CD14-positive monocyte (primary cell): ENCODE results near the gene HTRA3. TPM values are rescaled to one million over a fixed set of nuclear protein-coding genes. Genes with fewer than 3 reads are reported as not detected.

Source experiments
- DNase-seq, 3 donors: peaks; one replicate each; pipeline ENCODE4 v3.0.0-alpha.2; 2011 to 2022
- H2AFZ ChIP-seq: 2 replicates; pipeline ENCODE4 v1.6.0; 2012; ENCODE audit warnings: mild to moderate bottlenecking, low read depth, low read length, inconsistent platforms; ENCODE audit not compliant: insufficient read depth, poor library complexity, severe bottlenecking
- H3K27ac ChIP-seq, 2 donors: 1 replicate in 1 of 2; 2 replicates in 1 of 2; pipeline ENCODE4 v1.5.1; 2012 to 2013; ENCODE audit warnings: low read length in 2 of 2, control low read depth in 1 of 2, inconsistent platforms in 1 of 2, low read depth in 1 of 2, mild to moderate bottlenecking in 1 of 2
- H3K27me3 ChIP-seq, 2 donors: one replicate each; pipeline versions ENCODE4 v1.6.0 to v1.6.1; 2011 to 2013; ENCODE audit warnings: low read length in 2 of 2; ENCODE audit not compliant: control insufficient read depth in 2 of 2, insufficient read depth in 2 of 2
- H3K36me3 ChIP-seq, 2 donors: replicated peaks in 1 of 2; 1 replicate in 1 of 2; 2 replicates in 1 of 2; pipeline versions ENCODE4 v1.5.1 to v1.6.1; 2012 to 2013; ENCODE audit warnings: low read length in 2 of 2, control low read depth in 1 of 2, inconsistent platforms in 1 of 2, mild to moderate bottlenecking in 1 of 2; ENCODE audit not compliant: insufficient read depth in 2 of 2, control insufficient read depth in 1 of 2
- H3K4me1 ChIP-seq, 2 donors: 1 replicate in 1 of 2; 2 replicates in 1 of 2; pipeline versions ENCODE4 v1.5.1 to v1.6.1; 2012 to 2013; ENCODE audit warnings: low read length in 2 of 2, control low read depth in 1 of 2, inconsistent platforms in 1 of 2, mild to moderate bottlenecking in 1 of 2, moderate library complexity in 1 of 2; ENCODE audit not compliant: insufficient read depth in 2 of 2, control insufficient read depth in 1 of 2
- H3K4me2 ChIP-seq: replicated peaks from 2 replicates; pipeline ENCODE3; 2012; ENCODE audit warnings: low read length, moderate library complexity, mild to moderate bottlenecking; ENCODE audit not compliant: poor library complexity, severe bottlenecking; ENCODE audit errors: extremely low read depth
- H3K4me3 ChIP-seq, 3 experiments: fragments of 200-600 bp in 1 of 3; sonication (generic) in 1 of 3; replicated peaks in 1 of 3; 1 replicate in 2 of 3; 2 replicates in 1 of 3; pipeline ENCODE4 v1.5.1; 2011 to 2013; ENCODE audit warnings: low read length in 3 of 3, mild to moderate bottlenecking in 3 of 3, control low read depth in 2 of 3, low read depth in 2 of 3, inconsistent platforms in 1 of 3, moderate library complexity in 1 of 3
- H3K79me2 ChIP-seq: 2 replicates; pipeline ENCODE4 v1.6.0; 2012; ENCODE audit warnings: mild to moderate bottlenecking, control low read depth, inconsistent platforms, low read length, moderate library complexity; ENCODE audit not compliant: insufficient read depth
- H3K9ac ChIP-seq: 2 replicates; pipeline ENCODE4 v1.6.0; 2017; ENCODE audit warnings: low read length, mild to moderate bottlenecking; ENCODE audit not compliant: insufficient read depth, poor library complexity, severe bottlenecking
- H3K9me3 ChIP-seq, 2 donors: replicated peaks in 1 of 2; 1 replicate in 1 of 2; 2 replicates in 1 of 2; pipeline versions ENCODE4 v1.5.1 to v1.6.1; 2012 to 2013; ENCODE audit warnings: low read length in 2 of 2, control low read depth in 1 of 2; ENCODE audit not compliant: control insufficient read depth in 1 of 2, insufficient read depth in 1 of 2
- H4K20me1 ChIP-seq: 2 replicates; pipeline ENCODE4 v1.6.0; 2012; ENCODE audit warnings: mild to moderate bottlenecking, low read length, control low read depth, moderate library complexity; ENCODE audit not compliant: insufficient read depth
- H3K27ac Mint-ChIP-seq, 7 donors: one replicate each; pipeline ENCODE4 v1.8.0; 2020; ENCODE audit warnings: mild to moderate bottlenecking in 7 of 7, mixed read lengths in 7 of 7, moderate library complexity in 6 of 7, inconsistent platforms in 2 of 7
- H3K27me3 Mint-ChIP-seq, 3 donors: one replicate each; pipeline ENCODE4 v1.8.0; 2021 to 2022; ENCODE audit warnings: low read depth in 3 of 3, mild to moderate bottlenecking in 3 of 3, mixed read lengths in 3 of 3, moderate library complexity in 3 of 3, inconsistent platforms in 1 of 3
- H3K36me3 Mint-ChIP-seq, 2 donors: one replicate each; pipeline ENCODE4 v1.8.0; 2020; ENCODE audit warnings: mixed read lengths in 2 of 2, inconsistent platforms in 1 of 2, mild to moderate bottlenecking in 1 of 2
- H3K4me1 Mint-ChIP-seq: one replicate; pipeline ENCODE4 v1.8.0; 2020; ENCODE audit warnings: mild to moderate bottlenecking, mixed read lengths
- H3K4me3 Mint-ChIP-seq, 2 donors: one replicate each; pipeline ENCODE4 v1.8.0; 2020; ENCODE audit warnings: mild to moderate bottlenecking in 2 of 2, mixed read lengths in 2 of 2, moderate library complexity in 1 of 2
- H3K9me3 Mint-ChIP-seq, 7 donors: one replicate each; pipeline ENCODE4 v1.8.0; 2020 to 2022; ENCODE audit warnings: mixed read lengths in 7 of 7, mild to moderate bottlenecking in 6 of 7, moderate library complexity in 6 of 7, inconsistent platforms in 2 of 7
- CTCF ChIP-seq: fragments of 200-600 bp; IDR thresholded peaks from one replicate; pipeline ENCODE4 v1.8.0; 2022; ENCODE audit warnings: antibody characterized with exemption, mild to moderate bottlenecking
- WGBS: methylation state at CpG from one replicate; pipeline ENCODE4 v1.1.5; 2013; ENCODE audit warnings: missing lambda C conversion rate; ENCODE audit not compliant: insufficient coverage; 5-methylcytosine and 5-hydroxymethylcytosine counted together
- intact Hi-C, 2 donors: fragments of 100-400 bp; cut with micrococcal nuclease; formaldehyde crosslinking; loops; one replicate each; pipeline versions ENCODE4 v1.15.0 to v1.15.1; 2023
- polyA plus RNA-seq, 3 donors: library from polyadenylated mRNA; depleted of rRNA in 1 of 3; unstranded in 2 of 3; stranded (reverse) in 1 of 3; fragments of 300-500 nt in 2 of 3; fragments of >200 nt in 1 of 3; fragmentation: Illumina TruSeq in 2 of 3; gene quantifications; 1 replicate in 2 of 3; 2 replicates in 1 of 3; pipeline ENCODE4 v1.2.3, GENCODE V29; 2012 to 2021

HTRA3 gene
- polyA plus RNA-seq, 3 donors: not detected

GRCh38 chr4:8341691-8342090 lies 72.1 kb downstream of the HTRA3 start:
- no peak for DNase-seq
- Mint-ChIP-seq H3K27ac (no peak overlapping the region), H3K9me3 (peaks cover 0 to 2% (median 0%) of the 10 kb centered on the region in 7 donors), H3K4me3 (no peak overlapping the region), H3K27me3 (peaks cover 0 to 3% (median 2%) of the 10 kb centered on the region in 3 donors), H3K36me3 (no peaks in the 10 kb centered on the region), H3K4me1 (peaks cover 12% of the 10 kb centered on the region)
- Histone ChIP-seq H3K27me3 (no peaks in the 10 kb centered on the region), H3K4me3 (no peak overlapping the region), H4K20me1 (no peaks in the 10 kb centered on the region), H3K9me3 (no peaks in the 10 kb centered on the region), H2AFZ (no peak overlapping the region), H3K79me2 (no peaks in the 10 kb centered on the region), H3K27ac (no peak overlapping the region), H3K4me2 (no peak overlapping the region), H3K4me1 (peaks cover 0 to 6% of the 10 kb centered on the region in 2 donors), H3K36me3 (no peaks in the 10 kb centered on the region), H3K9ac (no peak overlapping the region)
- WGBS: 94% methylated on average over 8 of the region's 10 CpGs
- TF ChIP-seq CTCF: no peak
- intact Hi-C loops: no loop called here

- no peaks in the 10 kb centered on the region for H3K36me3 ChIP-seq
- no peak overlapping the region for H2AFZ ChIP-seq
- H3K4me2 ChIP-seq: no peak overlapping the region
- H3K27me3 Mint-ChIP-seq: peaks cover 0 to 3% (median 2%) of the 10 kb centered on the region in 3 donors
- intact Hi-C loops: no loop called here
- H3K36me3 Mint-ChIP-seq: no peaks in the 10 kb centered on the region
- no peaks in the 10 kb centered on the region for H3K27me3 ChIP-seq
- no peaks in the 10 kb centered on the region for H3K79me2 ChIP-seq
- DNase-seq: no peak
- H4K20me1 ChIP-seq: no peaks in the 10 kb centered on the region
- H3K4me3 ChIP-seq: no peak overlapping the region
- H3K27ac Mint-ChIP-seq: no peak overlapping the region
- peaks cover 10% of the 10 kb centered on the region for H3K4me1 Mint-ChIP-seq
- no peaks in the 10 kb centered on the region for H3K9me3 Mint-ChIP-seq
- 92% methylated on average over 16 of the region's 16 CpGs for WGBS
- no peak overlapping the region for H3K27ac ChIP-seq
- no peaks in the 10 kb centered on the region for H3K9me3 ChIP-seq
- no peak for TF ChIP-seq CTCF
- H3K4me1 ChIP-seq: peaks cover 0 to 6% of the 10 kb centered on the region in 2 donors
- H3K4me3 Mint-ChIP-seq: no peak overlapping the region
- no peak overlapping the region for H3K9ac ChIP-seq
Measured at GRCh38 chr4:8342651-8343261, 73.2 kb downstream of the HTRA3 start.
